Umbilical cord (tissue), 2 donors: Measurements from ENCODE around the gene SNX1. TPM values are rescaled to one million over a fixed set of nuclear protein-coding genes. Genes with fewer than 3 reads are reported as not detected.
"Not testable (repeated sequence)": the region's sequence is repeated elsewhere in the genome, so short reads cannot be mapped to it uniquely, and the experiment has no call there.

Source experiments
- DNase-seq: peaks from one replicate; pipeline ENCODE4 v3.0.0-alpha.2; 2015; ENCODE audit warnings: low spot score
- total RNA-seq: library from RNA; depleted of rRNA; stranded (reverse); fragments of >200 nt; gene quantifications from one replicate; pipeline ENCODE4 v1.2.3, GENCODE V29; 2014; ENCODE audit warnings: low replicate concordance; ENCODE audit not compliant: insufficient read depth

Gene SNX1
- total RNA-seq, 1 donor from 2014 or later: 45.0 TPM

DNA sequence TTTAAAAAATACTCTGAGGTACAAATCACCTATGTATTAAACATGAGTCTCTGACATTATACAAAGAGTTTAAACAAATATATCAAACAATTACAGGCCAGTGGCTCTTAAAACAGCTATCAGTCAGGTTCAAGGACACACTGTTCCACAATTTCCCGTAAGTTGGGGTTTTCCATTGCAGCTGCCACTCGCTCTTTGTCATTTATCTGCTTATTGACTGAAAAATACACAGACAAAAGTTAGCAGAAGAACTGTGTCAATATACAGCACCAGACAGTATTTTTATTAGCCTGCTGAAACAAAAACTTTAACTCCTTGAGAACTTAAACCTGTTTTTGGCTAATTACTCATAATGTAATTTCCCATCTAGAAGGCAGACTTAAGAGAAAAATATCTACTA is 23.0 kb upstream of the SNX1 start:
- no peak for DNase-seq

DNA sequence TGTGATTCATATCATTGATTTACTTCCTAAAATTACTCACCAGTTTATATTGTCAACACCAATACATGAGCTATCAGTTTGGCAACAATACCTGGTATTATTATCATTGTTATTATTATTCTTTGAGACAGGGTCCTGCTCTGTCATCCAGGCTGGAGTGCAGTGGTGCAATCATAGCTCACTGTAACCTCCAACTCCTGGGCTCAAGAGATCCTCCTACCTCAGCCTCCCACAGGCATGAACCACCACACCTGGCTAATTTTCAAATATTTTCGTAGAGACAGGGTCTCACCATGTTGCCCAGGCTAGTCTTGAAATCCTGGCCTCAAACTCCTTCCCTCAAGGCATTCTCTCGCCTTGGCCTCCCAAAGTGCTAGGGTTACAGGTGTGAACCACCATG is 22.3 kb upstream of the SNX1 start:
- not testable (repeated sequence) for DNase-seq

DNA sequence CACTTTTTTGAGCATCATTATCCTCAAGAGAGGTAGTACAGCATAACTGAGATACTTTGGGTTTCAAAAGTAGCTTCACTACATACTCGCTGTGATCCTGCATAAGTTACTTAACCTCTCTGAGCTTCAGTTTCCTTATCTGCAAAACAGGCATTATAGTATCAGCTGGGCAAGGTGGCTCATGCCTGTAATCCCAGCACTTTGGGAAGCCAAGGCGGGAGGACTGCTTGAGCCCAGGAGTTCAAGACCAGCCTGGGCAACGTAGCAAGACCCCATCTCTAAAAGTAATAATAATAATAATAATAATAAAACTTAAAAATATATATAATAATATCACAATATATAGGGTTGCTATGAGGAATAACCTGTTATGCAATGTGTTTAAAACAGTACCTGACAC is 13.0 kb upstream of the SNX1 start:
- DNase-seq: no peak

DNA sequence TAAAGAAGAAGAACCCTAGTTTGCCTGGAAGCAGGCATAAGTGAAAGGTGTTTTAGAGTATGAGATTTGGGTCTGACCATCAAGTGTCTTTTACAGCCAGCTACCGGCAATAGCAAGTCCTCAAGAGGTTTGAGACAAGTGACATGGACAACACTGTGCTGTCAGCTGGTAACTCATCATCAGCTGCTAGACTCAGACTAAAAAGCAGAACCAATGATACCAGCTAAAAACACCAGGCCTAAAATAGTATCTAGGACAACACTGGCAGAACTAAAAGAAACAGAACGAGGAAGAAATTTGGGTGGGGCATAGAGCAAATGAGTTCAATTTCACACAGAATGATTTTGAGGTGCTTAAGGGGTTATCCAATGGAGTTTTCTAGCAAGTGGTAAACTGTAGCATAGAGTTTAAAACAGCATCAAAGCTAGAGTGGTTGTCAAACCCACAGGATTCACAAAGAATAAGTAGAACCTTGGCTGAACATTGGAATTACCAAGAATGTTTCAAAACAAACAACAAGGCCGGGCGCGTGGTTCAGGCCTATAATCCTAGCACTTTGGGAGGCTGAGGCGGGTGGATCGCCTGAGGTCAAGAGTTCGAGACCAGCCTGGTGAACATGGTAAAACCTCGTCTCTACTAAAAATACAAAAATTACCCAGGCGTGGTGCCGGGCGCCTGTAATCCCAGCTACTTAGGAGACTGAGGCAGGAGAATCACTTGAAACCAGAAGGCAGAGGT is 6.1 kb upstream of the SNX1 start:
- peak; percentile 26 for DNase-seq

DNA sequence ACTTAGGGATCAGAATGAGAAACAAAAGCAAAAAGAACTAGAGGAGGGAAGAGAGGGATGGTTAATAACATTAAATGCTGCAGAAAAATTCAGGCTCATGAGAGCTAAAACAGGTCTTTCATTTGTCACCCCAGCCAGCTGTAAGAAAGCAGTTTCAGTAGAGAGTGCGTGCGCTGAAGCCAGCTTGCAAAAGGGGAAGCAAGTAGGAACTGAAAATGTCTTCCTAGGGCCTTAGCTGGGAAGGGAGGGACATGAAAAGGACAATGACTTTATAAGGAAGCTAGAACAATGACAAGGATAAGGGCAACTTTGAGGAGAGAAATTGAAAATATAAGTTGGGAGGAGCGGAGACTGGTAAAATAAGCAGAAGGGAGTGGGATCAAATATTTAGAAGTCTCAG is 5.3 kb upstream of the SNX1 start:
- peak; percentile 38 for DNase-seq

DNA sequence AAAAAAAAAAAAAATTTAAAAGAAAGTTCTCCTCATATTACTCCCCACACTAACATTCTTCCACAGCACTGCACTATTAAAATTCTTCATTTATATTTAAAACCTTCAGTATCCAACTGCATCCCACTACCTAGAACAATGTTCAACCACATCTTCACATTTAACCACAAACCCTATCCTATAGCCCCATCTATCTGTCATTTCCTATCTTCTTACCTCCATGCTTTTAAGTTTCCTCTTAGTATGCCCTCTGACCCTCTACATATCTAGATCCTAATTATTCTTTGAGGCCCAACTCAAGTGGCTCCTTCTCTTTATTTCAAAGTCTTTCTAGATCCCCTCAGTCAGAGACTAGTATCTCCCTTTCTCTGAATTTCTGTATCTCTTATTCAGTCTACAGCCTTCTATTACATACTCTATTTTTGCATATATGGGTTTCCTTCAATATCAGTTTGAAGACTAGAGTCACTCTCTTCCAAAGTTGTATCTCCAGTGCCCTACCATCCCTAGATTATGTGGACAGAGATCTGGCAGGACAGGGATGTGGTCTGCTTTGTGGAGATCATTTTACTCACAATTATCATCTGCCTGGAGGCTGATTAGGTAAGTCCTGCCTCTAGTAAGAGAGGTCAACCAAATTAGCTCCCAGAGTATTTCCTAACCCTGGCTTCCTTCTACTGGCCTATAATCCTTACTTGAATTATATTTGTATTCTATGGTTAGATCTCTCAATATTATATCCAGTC is 3.5 kb upstream of the SNX1 start:
- no peak for DNase-seq

DNA sequence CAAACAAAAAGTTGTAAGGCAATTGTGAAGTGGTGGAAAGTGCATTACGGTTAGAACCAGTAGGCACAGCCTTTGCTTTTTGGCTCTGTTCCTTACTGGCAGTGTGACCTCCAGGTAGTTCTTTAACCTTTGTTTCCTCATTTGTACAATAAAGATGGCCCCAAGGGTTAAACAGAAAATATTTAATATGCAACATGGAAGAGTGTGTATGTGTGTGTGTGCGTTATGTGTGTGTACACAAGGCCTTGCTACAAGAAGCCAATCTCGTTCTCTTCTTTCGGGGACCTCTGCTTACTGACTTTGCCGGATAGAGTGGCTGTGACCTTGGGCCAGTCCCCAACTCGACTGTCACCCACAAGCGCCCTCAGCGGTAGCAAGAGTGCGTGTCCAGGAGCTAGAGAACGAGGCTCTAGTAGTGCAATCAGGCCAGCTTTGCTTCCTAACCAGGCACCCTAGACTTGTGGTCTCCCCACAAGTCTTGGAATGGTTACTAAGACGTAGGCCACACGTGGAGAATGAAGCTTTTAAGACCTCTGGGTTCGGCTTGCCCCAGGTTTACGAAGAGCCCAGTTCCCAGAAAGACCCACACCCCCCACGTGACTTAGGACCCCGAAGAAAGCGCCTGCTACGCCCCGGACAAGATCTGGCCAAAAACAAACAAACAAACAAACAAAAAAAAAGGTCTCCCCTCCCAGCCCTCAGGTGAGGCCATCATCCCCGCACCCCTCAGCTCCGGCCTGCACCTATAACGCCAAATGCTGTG is 2.7 kb upstream of the SNX1 start:
- peak; percentile 47 for DNase-seq

DNA sequence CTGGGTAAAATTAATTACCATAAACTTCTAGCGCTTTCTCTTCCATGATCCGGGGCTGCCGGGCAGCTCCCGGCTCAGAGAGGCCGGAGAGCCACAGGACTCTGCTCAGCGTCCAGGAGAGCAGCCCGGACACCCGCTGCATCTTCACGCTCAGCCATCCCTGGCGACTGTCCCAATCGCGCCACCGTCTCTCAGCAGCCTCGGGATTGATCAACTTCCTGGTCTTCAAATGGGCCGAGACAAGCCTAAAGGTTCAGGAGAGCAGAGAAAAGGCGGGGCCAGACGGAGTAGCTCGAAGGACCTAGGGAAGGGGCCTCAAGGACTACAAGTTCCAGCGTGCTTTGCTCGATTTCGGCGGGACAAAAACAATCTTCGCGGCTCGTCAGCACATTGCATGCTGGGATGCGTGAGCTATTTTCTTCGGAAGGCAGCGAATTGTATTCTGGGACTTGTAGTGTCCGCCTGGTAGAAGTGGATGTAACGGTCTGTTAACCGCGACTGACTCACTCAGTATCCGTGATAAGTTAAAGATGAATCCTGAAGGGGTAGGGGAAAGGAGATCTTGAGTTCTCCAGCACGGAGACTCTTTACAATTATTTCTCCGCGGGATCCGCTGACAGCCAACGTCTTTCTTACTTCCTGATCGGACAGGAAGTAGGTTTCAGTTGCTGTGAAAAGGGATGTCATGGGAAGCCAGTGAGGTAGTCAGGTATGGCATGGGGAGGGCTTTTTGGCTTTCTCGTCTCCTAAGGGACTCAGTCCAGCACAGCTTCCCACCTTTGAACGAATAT is 2.0 kb upstream of the SNX1 start, which contains the start of gene CIAO2A:
CIAO2A (minus strand) TSS at position 212 of the 791 bp plus-strand sequence; CDS start at position 142, 70 bp downstream.
- peak; percentile 100 for DNase-seq

DNA sequence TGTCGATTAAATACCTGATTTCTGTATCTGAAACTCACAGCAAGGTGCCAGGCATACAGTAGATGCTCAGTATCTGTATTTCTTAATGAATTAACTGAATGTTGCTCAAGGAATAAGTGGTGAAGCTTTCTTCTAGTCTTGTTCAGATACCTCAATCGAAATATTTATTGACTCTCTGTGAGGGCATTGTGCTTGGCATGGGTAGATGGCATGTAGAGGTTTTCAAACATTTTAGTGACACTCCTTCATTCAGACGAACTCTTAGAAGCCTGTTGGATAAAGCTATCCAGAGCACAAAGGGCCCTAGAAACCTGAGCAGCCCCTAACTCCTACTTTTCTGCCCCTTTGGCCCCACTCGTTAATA is 369 bp upstream of the SNX1 start:
- no peak for DNase-seq

DNA sequence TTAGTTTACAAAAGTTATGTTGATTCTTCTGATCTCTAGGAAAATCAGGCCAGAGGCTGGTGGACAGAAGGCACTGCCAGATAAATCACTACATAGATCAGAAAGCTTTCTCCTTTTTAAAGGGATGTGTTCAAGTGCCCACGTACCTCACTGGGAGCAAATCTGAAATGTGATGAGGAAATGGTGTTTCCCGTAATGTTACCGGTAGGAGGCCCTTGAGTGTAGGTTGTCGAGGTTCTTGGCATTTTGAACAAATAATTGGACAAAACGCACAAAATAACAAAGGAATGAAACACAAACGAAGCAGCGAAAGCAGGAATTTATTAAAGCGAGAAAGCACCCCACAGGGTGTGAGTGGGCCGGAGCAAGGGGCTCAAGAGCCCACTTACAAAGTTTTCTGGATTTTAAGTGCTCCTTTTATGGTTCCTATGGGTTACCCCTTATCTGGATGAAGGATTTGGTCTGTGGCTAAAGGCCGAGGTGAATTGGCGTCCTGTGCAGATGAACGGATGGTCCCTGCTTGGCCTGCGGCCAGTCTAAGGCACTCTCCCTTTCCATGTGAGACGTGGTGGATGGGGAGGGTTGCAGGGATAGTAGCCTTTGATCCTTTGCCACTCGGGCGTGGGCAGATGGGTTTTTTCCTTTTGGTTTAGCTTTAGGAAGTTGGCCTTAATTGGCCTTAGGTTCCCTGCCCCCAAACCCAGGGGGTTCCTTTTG is 1.0 kb downstream of the SNX1 start:
- DNase-seq: peak; percentile 34

DNA sequence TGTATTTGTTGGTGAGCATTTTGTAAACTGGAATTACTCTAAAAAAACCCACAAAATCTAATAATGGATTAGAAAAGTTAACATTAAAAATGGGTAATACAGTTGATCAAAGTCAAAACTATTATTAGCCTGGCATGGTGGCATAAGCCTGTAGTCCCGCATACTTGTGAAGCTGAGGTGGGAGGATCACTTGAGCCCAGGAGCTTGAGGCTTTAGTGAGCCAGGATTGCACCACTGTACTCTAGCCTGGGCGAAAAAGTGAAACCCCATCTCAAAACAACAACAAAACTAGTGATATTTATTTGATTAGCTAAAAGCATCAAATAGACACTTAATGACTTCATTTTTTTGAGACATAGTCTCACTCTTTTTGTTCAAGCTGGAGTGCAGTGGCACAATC is 3.6 kb downstream of the SNX1 start:
- no peak for DNase-seq

DNA sequence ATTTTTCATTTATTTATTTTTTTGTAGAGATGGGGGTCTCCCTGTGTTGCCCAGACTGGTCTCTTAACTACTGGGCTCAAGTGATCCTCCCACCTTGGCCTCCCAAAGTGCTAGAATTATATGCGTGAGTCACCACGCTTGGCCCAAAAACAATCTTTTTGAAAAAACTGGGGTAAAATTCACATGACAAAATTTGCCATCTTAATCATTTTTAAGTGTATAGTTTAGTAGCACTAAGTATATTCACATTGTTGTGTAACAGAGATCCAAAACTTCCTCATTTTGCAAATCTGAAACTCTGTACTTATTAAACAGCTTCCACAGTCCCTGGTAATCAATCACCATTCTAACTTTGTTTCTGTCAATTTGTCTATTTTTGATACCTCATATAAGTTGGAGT is 5.2 kb downstream of the SNX1 start:
- no peak for DNase-seq

DNA sequence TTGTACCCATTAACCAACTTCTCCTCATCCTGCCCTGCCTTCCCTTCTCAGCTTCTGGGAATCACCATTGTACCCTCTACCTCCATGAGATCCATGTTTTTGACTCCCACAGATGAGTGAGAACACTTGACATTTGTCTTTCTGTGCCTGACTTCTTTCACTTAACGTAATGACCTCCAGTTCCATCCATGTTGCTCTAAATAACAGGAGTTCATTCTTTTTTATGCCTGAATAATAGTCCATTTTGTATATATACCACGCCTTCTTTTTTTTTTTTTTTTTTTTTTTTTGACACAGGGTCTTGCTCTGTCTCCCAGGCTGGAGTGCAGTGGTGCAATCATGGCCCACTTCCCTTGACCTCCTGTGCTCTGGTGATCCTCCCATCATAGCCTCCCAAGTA is 6.7 kb downstream of the SNX1 start:
- no peak for DNase-seq

DNA sequence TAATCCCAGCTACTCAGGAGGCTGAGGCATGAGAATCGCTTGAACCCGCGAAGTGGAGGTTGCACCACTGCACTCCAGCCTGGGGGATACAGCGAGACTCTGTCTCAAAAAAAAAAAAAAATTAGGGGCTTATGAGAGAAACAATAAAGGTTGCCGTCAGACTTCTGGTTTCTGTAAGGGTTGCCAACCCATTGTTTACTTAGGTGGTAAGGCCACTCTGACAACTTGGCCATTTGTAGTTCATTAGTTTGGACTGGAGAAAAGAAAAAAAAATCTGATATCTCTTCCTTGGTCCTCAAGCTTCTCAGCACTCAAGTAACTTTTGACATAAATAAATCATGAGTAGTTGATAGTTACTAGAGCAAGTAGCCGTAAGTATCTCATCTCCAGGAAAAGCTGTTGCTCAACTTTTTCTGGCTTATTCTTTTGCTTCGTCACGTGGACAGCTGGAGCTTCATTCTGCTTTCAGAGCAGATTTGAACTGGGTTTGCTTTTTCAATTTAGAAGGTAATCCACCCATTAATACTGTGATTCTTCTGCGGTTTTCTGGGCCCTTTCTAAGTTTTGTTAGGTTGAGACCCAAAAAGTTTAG is 9.4 kb downstream of the SNX1 start:
- peak; percentile 80 for DNase-seq

DNA sequence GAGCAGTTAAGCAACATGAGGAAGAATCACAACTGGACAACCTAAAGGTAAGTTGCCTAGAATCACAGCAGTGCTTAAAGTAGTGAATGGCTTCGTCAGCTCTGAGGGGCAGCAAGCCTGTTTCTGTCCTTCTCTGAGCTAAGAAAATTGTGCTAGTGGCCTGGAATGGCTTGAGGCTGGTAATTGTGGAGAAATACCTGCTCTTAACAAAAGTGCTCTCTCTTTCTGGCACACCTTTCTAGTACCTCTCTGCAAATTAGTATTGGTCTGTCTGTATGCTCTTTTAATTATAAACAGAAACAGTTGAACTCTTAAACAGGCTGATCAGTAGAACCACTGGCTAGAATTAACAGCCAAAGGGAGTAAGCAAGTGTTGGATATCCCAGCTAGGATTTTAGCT is 11.6 kb downstream of the SNX1 start:
- no peak for DNase-seq

DNA sequence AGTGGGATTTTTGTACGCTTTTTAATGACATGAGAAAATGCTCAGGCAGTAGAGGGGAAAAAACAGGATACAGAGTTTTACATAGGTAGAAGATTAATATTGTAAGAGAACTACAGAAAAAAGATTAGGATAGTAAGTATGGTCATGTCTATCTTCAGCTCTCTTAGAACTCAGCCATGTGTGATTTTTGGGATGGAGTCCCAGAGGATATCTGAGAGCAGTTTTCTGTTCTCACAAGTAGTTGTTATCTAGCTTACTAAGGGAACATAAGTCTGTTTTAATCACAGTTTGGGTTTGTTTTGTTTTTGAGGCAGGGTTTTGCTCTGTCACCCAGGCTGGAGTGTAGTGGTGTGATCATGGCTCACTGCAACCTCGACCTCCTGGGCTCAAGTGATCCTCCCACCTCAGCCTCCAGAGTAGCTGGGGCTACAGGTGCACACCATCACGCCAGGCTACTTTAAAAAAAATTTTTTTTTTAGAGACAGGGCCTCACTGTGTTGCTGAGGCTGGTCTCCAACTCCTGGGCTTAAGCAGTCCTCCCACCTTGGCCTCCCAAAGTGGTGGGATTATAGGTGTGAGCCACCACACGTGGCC is 14.4 kb downstream of the SNX1 start:
- DNase-seq: not testable (repeated sequence)

DNA sequence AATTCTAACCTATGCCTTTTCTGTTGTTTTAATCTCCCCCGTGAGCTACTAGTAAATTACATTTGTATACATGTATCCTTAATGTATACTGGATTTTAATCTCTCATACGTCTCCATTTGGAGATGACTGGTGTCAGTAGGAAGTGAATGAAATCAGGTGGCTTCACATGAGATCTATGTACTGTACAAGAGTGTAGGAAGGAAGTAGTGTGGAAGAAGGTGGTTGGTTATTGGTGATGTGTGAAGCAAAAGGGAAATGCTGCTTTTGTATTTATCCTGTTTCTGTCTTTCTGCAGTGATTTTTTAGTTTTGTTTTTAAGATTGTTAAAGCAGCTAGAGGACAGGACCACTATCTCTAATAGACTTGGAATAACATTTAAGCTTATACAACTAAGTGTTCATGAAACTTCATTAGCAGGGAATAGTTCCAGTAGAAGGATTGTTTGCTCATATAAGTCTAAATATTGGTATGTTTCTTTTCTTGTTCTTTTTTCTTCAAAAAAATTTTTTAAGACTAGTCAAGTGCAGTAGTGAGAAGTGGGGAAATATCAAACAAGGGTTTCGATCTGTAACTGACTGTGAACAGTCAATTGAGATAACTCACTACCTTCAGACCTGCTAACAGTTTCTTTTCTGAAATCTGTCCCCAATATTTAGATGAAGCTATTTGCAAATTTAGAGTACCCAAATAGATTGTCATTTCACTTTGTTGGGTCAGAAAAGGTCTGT is 15.3 kb downstream of the SNX1 start:
- DNase-seq: no peak

DNA sequence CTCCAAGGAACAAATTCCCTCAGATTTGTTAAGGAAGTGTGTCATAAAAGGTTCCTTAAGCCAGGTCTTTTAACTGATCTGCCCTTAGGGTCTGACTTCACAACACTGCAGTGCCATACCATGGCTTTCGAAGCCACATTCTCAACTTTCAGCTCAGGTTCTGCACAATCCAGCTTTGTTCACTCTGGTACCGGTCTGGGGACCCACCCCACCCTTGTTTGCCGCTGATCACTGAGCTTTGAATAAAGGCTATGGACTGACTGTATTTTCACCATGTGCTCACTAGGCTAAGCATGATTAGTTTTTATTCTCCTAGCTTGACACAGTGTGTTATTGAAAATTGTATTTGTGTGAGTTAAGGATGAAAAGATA is 15.9 kb downstream of the SNX1 start:
- DNase-seq: no peak

DNA sequence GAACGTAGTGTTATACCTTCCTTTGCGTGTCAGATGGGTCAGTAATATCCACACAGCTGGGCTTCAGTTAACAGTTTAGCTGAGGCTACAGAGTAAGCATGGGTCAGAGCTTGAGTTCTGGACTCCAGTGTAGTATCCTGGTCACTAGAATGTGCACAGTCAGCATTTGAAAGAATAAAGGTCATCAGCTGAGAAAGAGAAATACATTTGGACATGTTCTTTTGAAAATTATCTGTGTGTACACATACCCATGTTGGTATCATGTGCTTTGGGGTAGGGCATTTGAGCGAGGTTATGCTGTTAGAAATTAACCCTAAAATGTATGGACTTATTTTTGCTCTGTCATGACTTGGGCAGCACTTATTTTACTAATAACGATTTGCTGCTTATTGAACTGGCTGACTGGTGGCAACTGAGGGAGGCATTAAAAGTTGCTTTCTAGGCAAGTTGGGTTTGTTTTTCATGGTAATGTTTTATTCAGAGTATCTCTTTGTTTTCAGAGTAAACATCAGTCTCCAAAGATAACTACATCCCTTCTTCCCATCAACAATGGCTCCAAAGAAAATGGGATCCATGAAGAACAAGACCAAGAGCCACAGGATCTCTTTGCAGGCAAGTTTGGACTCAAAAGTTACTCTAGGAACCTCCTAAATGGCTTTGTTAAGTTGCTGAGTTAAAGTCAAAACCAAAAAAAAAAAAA is 16.4 kb downstream of the SNX1 start:
- DNase-seq: no peak
